Measurements from ENCODE around the gene RNF26.

Gene RNF26

GRCh38 chr11:119336744-119337469 lies 2.6 kb downstream of the RNF26 start:
- FAIRE-seq: no peak

GRCh38 chr11:119337581-119338317 lies 3.4 kb downstream of the RNF26 start:
- FAIRE-seq: no peak

- FAIRE-seq: peak; percentile 39
Measured at GRCh38 chr11:119338318-119338890, 4.1 kb downstream of the RNF26 start.

- FAIRE-seq: no peak
Measured at GRCh38 chr11:119338965-119339588, 4.8 kb downstream of the RNF26 start.

GRCh38 chr11:119339589-119340334 lies 5.4 kb downstream of the RNF26 start:
- FAIRE-seq: no peak

GRCh38 chr11:119340335-119341221 lies 6.3 kb downstream of the RNF26 start, which contains the start of gene C1QTNF5:
C1QTNF5 (minus strand) TSS chr11:119340883; CDS start chr11:119340397, 486 bp downstream.
- no peak for FAIRE-seq

GRCh38 chr11:119341222-119342022 lies 7.1 kb downstream of the RNF26 start:
- no peak for FAIRE-seq

GRCh38 chr11:119342023-119342300 lies 7.6 kb downstream of the RNF26 start:
- FAIRE-seq: no peak

- no peak for FAIRE-seq
Measured at GRCh38 chr11:119342362-119343130, 8.2 kb downstream of the RNF26 start.

GRCh38 chr11:119343726-119344125 lies 9.4 kb downstream of the RNF26 start:
- no peak for FAIRE-seq

GRCh38 chr11:119344291-119345010 lies 10.1 kb downstream of the RNF26 start:
- no peak for FAIRE-seq

GRCh38 chr11:119345685-119346084 lies 11.4 kb downstream of the RNF26 start:
- no peak for FAIRE-seq

- no peak for FAIRE-seq
Measured at GRCh38 chr11:119346605-119347004, 12.3 kb downstream of the RNF26 start, which contains the start of gene MFRP. MFRP (minus strand) TSS chr11:119346705; CDS start chr11:119346513, 192 bp downstream.

GRCh38 chr11:119347242-119347641 lies 12.9 kb downstream of the RNF26 start:
- no peak for FAIRE-seq

- no peak for FAIRE-seq
Measured at GRCh38 chr11:119347940-119348605, 13.7 kb downstream of the RNF26 start.

GRCh38 chr11:119350302-119350701 lies 16.0 kb downstream of the RNF26 start:
- no peak for FAIRE-seq

GRCh38 chr11:119351232-119351631 lies 16.9 kb downstream of the RNF26 start:
- FAIRE-seq: no peak

- no peak for FAIRE-seq
Measured at GRCh38 chr11:119352857-119353260, 18.5 kb downstream of the RNF26 start.

Data from TTC549 (cell line).